Testis (tissue), 3 donors: ENCODE results near the gene IRF2BP1. TPM values are rescaled to one million over a fixed set of nuclear protein-coding genes. Genes with fewer than 3 reads are reported as not detected.
A peak's percentile ranks its signal among the peaks of the same experiment; 100 is the strongest.
"Not testable (repeated sequence)": the region's sequence is repeated elsewhere in the genome, so short reads cannot be mapped to it uniquely, and the experiment has no call there.

Experiments
- DNase-seq: peaks from one replicate; pipeline ENCODE4 v3.0.0-alpha.2; 2019
- H3K27ac ChIP-seq, 2 donors: fragments of 200-600 bp; sonication (generic); one replicate each; pipeline ENCODE4 v1.5.1; 2019
- H3K27me3 ChIP-seq: fragments of 200-600 bp; sonication (generic); one replicate; pipeline ENCODE4 v1.5.1; 2019
- H3K36me3 ChIP-seq: fragments of 200-600 bp; sonication (generic); one replicate; pipeline ENCODE4 v1.5.1; 2017; ENCODE audit warnings: low read depth; ENCODE audit errors: missing control alignments
- H3K4me1 ChIP-seq: fragments of 200-600 bp; sonication (generic); one replicate; pipeline ENCODE4 v1.5.1; 2019
- H3K4me3 ChIP-seq, 2 donors: fragments of 200-600 bp; sonication (generic); one replicate each; pipeline ENCODE4 v1.5.1; 2017 to 2019
- H3K9me3 ChIP-seq: fragments of 200-600 bp; sonication (generic); one replicate; pipeline ENCODE4 v1.5.1; 2017
- CTCF ChIP-seq, 3 experiments: fragments of 450-650 bp in 2 of 3; fragments of 200-600 bp in 1 of 3; sonication (generic) in 1 of 3; IDR thresholded peaks; one replicate each; pipeline ENCODE4 v1.5.1; 2016 to 2019; ENCODE audit warnings: antibody characterized with exemption in 3 of 3, mild to moderate bottlenecking in 2 of 3, moderate library complexity in 1 of 3
- POLR2A ChIP-seq: fragments of 450-650 bp; IDR thresholded peaks from one replicate; pipeline ENCODE4 v1.6.1; 2017; ENCODE audit warnings: antibody characterized with exemption, mild to moderate bottlenecking, moderate library complexity
- WGBS, 2 donors: methylation state at CpG; one replicate each; pipeline ENCODE4 v1.1.5; 2018; 5-methylcytosine and 5-hydroxymethylcytosine counted together
- intact Hi-C: fragments of 100-400 bp; cut with DNase I; formaldehyde crosslinking; loops from one replicate; pipeline ENCODE4 v1.15.1; 2023; ENCODE audit warnings: low total_unique reads
- polyA plus RNA-seq: library from polyadenylated mRNA; stranded (reverse); fragments of 350-450 nt; fragmentation: Illumina TruSeq; extraction: RNeasy Lipid Tissue Mini Kit (QIAGEN cat#74804); gene quantifications from one replicate; pipeline ENCODE4 v1.2.3, GENCODE V29; 2014; ENCODE audit warnings: low read depth, low replicate concordance; ENCODE audit not compliant: insufficient read depth
- total RNA-seq, 2 donors: library from RNA; depleted of rRNA; stranded (reverse); fragments of >200 nt; gene quantifications; one replicate each; pipeline ENCODE4 v1.2.3, GENCODE V29; 2016

IRF2BP1 gene
- total and polyA plus RNA-seq, 3 donors from 2014 or later, result 13.8 to 48.3 (median 36.0) TPM

- H3K4me3 ChIP-seq, result peak overlapping the region; percentile 67 to 82
- no peak overlapping the region for H3K27ac ChIP-seq
- H3K27me3 ChIP-seq, result no peaks in the 10 kb centered on the region
- H3K4me1 ChIP-seq, result peaks cover 14% of the 10 kb centered on the region
- no peak for TF ChIP-seq POLR2A
- no peak for TF ChIP-seq CTCF (IDR thresholded peaks at IDR 0.05)
- no peaks in the 10 kb centered on the region for H3K36me3 ChIP-seq
- intact Hi-C loops, result no loop called here
- H3K9me3 ChIP-seq, result no peaks in the 10 kb centered on the region
- 38 to 55% methylated on average over 14 to 18 of the region's 22 CpGs for WGBS, 2 donors
- DNase-seq, result no peak
Observed at GRCh38 chr19:45900738-45901431, 14.9 kb upstream of the IRF2BP1 start.

DNA sequence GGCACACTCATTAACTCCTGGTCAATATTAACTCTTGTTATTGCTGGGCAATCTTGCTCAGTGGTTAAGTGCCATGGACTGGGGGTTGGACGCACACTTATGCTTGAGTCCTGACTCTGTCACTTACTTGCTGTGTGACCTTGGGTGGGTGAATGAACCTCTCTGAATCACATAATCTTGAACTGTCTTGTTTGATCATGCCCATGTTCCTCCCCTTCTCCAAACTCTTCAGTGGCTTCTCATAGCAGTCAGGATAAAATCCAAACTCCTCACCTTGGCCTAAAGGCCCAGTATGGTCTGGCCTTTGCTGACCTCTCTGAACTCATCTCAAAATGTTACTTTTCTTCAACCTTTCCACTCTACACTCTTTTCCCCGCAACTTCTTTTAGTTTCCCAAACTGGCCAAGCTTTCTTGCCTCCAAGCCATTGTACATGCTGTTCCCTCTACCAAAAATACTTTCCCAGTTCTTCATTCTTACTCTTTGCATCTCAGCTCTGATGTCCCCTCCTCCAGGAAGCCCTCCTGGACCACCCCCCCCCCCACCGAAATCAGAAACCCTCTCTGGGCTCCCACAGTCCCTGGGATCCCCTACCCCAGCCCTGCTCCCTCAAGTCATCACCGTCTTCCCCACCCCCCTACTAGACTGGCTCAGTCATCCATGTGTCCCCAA, 14.1 kb upstream of the IRF2BP1 start:
- Histone ChIP-seq H3K9me3 (no peaks in the 10 kb centered on the region), H3K36me3 (no peaks in the 10 kb centered on the region), H3K4me1 (peaks cover 14% of the 10 kb centered on the region), H3K27me3 (no peaks in the 10 kb centered on the region), H3K4me3 (no peak overlapping the region), H3K27ac (no peak overlapping the region)
- intact Hi-C loops, result no loop called here
- TF ChIP-seq CTCF (IDR thresholded peaks at IDR 0.05) (no peak), POLR2A (no peak)
- DNase-seq, result no peak
- 74 to 84% methylated on average over 4 of the region's 4 CpGs for WGBS, 2 donors

GRCh38 chr19:45899253-45899652, 13.3 kb upstream of the IRF2BP1 start:
- H3K27ac ChIP-seq, result no peak overlapping the region
- intact Hi-C loops, result no loop called here
- H3K27me3 ChIP-seq, result no peaks in the 10 kb centered on the region
- no peaks in the 10 kb centered on the region for H3K36me3 ChIP-seq
- no peak for TF ChIP-seq CTCF (IDR thresholded peaks at IDR 0.05)
- no peak for TF ChIP-seq POLR2A
- peaks cover 14% of the 10 kb centered on the region for H3K4me1 ChIP-seq
- no peak overlapping the region for H3K4me3 ChIP-seq
- no peak for DNase-seq
- no peaks in the 10 kb centered on the region for H3K9me3 ChIP-seq
- WGBS, 2 donors, result 94 to 97% methylated on average over 6 to 7 of the region's 7 CpGs

- H3K27ac ChIP-seq, result no peak overlapping the region
- DNase-seq, result no peak
- H3K4me3 ChIP-seq, result no peak overlapping the region
- H3K36me3 ChIP-seq, result no peaks in the 10 kb centered on the region
- TF ChIP-seq POLR2A, result no peak
- TF ChIP-seq CTCF (IDR thresholded peaks at IDR 0.05), result no peak
- 92 to 97% methylated on average over 8 of the region's 8 CpGs for WGBS, 2 donors
- no peaks in the 10 kb centered on the region for H3K9me3 ChIP-seq
- intact Hi-C loops, result no loop called here
- peaks cover 12% of the 10 kb centered on the region for H3K4me1 ChIP-seq
- H3K27me3 ChIP-seq, result no peaks in the 10 kb centered on the region
Observed at GRCh38 chr19:45897261-45897812, 11.4 kb upstream of the IRF2BP1 start.

DNA sequence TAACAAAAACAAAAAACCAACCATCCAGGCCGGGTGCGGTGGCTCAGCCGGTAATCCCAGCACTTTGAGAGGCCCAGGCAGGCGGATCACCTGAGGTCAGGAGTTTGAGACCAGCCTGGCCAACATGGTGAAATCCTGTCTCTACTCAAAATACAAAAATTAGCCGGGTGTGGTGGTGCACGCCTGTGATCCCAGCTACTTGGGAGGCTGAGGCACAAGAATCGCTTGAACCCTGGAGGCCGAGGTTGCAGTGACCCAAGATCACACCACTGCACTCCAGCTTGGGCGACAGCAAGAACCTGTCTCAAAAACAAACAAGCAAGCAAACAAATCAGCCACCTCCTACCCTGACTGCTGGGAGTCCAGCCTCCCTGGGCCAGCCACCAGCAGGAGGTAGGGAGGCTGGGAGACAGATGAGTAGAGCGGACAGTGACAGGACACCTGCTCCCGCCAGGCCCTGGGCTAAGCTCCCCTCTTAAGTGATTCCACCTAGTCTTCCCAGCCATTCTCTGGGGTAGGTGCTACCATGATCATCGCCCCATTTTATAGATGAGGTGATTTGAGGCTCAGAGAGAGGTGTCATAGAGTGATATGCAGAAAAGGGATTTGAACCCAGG, 10.2 kb upstream of the IRF2BP1 start:
- H3K4me3 ChIP-seq, H3K4me1 ChIP-seq, DNase-seq, H3K9me3 ChIP-seq, intact Hi-C loops, H3K36me3 ChIP-seq, H3K27me3 ChIP-seq: not testable (repeated sequence)
- 78 to 86% methylated on average over 8 to 12 of the region's 12 CpGs for WGBS, 2 donors
- H3K27ac ChIP-seq, result peak overlapping the region; percentile 11 to 36
